MG63 (cell line): Measurements from ENCODE around the gene SFSWAP. TPM values are rescaled to one million over a fixed set of nuclear protein-coding genes. Genes with fewer than 3 reads are reported as not detected.
A peak's percentile ranks its signal among the peaks of the same experiment; 100 is the strongest.
"Not testable (repeated sequence)": the region's sequence is repeated elsewhere in the genome, so short reads cannot be mapped to it uniquely, and the experiment has no call there.

ENCODE experiments used
- DNase-seq: peaks from one replicate; pipeline ENCODE4 v3.0.0-alpha.2; 2020
- H3K27me3 ChIP-seq: fragments of 250-450 bp; sonication (Bioruptor Pico); 2 replicates; pipeline ENCODE4 v1.5.1; 2020; ENCODE audit warnings: mild to moderate bottlenecking, moderate library complexity
- H3K36me3 ChIP-seq: fragments of 250-450 bp; sonication (Bioruptor Pico); 2 replicates; pipeline ENCODE4 v1.5.1; 2020; ENCODE audit warnings: mild to moderate bottlenecking, moderate library complexity
- H3K4me3 ChIP-seq: fragments of 250-450 bp; sonication (Bioruptor Pico); 2 replicates; pipeline ENCODE4 v1.5.1; 2020; ENCODE audit warnings: mild to moderate bottlenecking, moderate library complexity
- H3K9me3 ChIP-seq: fragments of 250-450 bp; sonication (Bioruptor Pico); 2 replicates; pipeline ENCODE4 v1.5.1; 2020; ENCODE audit warnings: mild to moderate bottlenecking, moderate library complexity
- total RNA-seq: library from RNA; depleted of rRNA; stranded (reverse); fragments of >200 nt; shearing (Covaris generic); gene quantifications from 2 replicates; pipeline ENCODE4 v1.2.3, GENCODE V29; 2014; ENCODE audit warnings: low replicate concordance

Gene SFSWAP
- total RNA-seq, 1 experiment from 2014 or later = 19.3 TPM

DNA sequence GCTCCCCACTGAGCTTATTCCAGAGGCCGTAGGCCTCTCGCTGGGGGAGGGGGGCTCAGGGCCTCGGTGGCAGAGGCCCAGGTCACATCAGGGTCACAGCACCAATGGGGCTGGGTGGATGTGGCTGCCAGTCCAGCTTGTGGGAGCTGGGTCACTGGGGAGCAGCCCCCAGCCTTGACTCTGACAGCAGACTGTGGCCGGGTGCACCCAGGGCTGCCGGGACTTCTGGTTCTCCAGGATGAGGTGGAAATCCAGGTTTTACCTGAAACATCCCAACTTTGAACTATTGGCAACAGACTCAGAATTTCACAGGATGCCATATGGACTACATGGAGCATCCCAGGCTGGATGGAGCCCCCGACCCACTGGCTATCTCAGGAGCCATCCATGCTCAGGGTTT, 33.8 kb upstream of the SFSWAP start:
- not testable (repeated sequence) for DNase-seq, H3K4me3 ChIP-seq, H3K9me3 ChIP-seq, H3K36me3 ChIP-seq
- peaks cover 19% of the 10 kb centered on the region for H3K27me3 ChIP-seq

DNA sequence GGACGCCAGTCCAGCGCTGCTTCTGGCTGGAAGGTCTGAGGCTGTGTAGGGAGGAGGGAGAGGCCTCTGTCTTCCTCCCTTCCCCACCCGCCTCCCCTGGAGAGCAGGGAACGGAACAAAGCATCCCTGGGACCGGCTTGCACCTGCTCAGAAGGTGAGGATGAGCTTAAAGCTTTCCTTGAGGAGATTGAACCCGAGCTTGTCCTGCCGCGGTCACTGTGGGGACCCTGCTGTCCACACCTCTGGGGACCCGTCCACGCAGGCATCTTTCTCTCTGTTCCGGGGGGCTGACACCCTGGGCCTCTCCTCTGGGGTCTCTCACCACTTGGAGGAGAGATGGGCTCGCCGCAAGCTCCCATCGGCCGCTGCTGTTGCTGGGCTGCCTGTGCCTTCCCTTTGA, 33.2 kb upstream of the SFSWAP start:
- peaks cover 18% of the 10 kb centered on the region for H3K27me3 ChIP-seq
- no peaks in the 10 kb centered on the region for H3K9me3 ChIP-seq
- H3K4me3 ChIP-seq = no peak overlapping the region
- no peak for DNase-seq
- no peaks in the 10 kb centered on the region for H3K36me3 ChIP-seq

DNA sequence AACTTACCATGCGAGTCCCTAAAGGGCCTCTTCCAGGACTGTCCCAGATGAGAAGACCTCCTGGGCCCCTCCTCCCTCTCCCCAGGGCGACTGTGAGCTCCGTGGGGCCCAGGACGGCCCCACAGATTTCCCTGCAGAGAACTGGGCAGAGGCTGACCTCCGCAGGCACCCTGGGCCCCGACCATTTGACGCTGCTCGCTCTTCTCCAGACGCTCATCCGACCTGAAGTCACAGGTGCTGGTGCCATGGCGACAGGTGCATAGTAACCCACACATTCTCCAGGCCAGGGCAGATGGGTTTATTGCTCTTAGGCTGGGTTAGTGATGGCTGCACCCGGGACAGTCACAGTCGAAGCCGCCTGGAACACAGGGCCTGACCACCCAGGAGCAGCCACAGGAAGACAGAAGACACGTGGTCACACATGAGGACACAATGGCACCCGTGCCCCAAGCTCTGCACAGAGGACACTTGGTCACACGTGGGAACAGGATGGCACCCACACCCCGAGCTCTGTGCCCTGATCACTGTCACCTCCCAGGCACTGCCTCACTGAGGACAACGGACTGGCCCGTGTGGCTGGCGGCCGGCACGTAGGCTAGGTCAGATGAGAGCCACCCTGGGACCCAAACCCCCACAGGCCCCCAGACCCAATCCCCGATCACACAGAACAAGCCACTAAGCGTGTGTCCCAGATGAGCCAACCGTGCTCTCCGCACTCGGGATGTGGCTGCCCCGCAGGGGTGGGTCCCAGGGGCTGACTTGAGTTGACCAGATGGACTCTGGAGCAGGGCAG, 32.3 kb upstream of the SFSWAP start:
- peaks cover 19% of the 10 kb centered on the region for H3K27me3 ChIP-seq
- not testable (repeated sequence) for H3K4me3 ChIP-seq, H3K36me3 ChIP-seq, DNase-seq, H3K9me3 ChIP-seq

DNA sequence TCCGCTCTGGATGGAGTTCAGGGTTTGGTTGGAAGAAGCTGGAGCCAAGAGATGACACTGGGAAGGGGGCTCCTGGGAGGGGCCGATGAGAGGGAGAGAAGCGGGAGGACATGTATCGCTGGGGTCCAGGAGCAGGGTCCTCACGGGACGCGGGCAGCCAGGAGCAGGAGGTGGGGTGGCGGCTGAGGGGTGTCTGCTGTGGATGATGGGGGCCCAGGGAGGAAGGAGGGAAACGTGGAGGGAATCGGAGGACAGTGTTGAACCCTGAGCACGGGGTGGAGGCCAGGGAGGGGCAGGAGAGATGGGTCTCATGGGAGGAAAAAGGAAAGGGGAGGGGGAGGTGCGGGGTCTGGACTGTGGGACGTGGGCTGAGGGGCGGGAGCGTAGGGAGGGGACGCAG, 31.7 kb upstream of the SFSWAP start:
- not testable (repeated sequence) for H3K9me3 ChIP-seq, H3K36me3 ChIP-seq, H3K4me3 ChIP-seq, DNase-seq
- H3K27me3 ChIP-seq = peaks cover 19% of the 10 kb centered on the region

DNA sequence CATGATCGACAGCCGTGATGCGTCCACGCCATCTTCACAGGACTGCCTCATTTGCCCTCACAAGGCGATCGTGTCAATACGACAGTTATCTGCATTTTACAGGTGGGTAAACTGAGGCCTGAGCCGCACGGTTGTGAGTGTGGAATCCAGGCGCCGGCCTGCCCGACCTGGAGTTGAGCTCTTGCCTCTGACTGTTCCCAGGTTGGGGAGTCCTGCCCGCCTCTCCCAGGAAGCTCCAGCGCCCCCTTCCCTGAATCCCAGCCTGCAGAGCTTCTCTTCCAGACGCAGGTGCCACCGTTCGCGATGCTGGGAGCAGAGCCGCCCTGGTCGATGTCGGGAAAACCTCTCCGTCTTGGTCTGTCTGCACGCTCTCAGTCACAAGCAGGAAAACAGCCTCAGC, 31.1 kb upstream of the SFSWAP start:
- not testable (repeated sequence) for H3K36me3 ChIP-seq, H3K4me3 ChIP-seq, DNase-seq, H3K9me3 ChIP-seq
- peaks cover 19% of the 10 kb centered on the region for H3K27me3 ChIP-seq

DNA sequence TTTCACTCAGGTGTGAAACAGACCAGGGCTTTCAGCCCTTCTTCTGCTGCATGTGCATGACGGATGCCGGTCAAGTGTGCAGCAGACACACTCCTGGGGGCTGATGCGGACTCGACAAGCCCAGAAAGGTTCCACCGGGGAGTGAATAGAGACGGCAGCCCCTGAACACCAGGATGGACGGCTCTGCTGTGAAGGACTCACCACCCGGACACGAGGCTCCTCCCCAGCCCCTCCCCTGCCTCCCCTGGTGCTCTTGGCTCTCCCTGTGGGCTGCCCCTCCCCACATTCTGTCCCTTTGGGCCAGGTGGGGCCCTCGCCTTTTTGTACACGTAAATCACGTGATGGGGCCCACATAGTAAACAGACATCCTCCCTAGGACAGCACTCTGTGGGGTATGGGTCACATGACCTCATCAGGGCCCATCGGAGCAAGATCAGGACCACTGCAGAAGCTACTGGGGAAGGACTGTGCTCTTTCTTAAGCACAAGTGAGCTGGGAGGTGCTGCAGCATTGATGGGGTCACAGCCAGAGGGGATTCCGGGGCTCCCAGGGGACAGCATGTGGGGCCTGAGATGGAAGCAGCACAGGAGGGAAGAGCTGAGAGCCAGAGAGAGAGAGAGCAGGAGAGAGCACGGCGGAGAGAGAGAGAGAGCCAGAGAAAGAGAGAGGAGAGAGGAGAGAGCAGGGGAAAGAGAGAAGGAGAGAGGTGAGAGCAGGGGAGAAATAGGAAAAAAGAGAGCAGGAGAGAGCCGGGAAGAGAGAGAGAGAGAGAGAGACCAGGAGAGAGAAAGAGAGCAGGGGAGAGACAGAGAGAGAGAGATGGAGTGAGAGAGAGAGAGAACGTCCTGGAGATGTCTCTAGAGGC, 30.3 kb upstream of the SFSWAP start:
- not testable (repeated sequence) for H3K9me3 ChIP-seq, H3K4me3 ChIP-seq, DNase-seq, H3K36me3 ChIP-seq
- H3K27me3 ChIP-seq = peaks cover 17% of the 10 kb centered on the region

DNA sequence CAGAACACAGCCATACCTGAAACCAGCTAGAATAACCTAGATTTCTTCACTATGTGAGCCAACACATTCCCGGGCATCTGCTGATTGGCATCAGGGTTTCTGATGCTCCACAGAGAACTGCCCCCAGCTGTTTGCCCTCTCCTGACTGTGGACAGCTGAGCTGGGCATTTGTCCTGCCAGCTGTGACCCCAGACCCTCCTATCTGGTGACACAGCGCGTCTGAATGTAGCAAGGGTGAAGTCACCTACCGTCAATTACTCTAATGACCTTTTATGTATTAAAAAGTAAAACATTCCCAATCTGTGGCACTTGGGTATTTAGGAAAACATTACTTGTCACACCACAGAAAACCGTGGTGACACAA, 29.7 kb upstream of the SFSWAP start:
- H3K4me3 ChIP-seq = no peak overlapping the region
- DNase-seq = no peak
- H3K36me3 ChIP-seq = no peaks in the 10 kb centered on the region
- peaks cover 16% of the 10 kb centered on the region for H3K27me3 ChIP-seq
- no peaks in the 10 kb centered on the region for H3K9me3 ChIP-seq

DNA sequence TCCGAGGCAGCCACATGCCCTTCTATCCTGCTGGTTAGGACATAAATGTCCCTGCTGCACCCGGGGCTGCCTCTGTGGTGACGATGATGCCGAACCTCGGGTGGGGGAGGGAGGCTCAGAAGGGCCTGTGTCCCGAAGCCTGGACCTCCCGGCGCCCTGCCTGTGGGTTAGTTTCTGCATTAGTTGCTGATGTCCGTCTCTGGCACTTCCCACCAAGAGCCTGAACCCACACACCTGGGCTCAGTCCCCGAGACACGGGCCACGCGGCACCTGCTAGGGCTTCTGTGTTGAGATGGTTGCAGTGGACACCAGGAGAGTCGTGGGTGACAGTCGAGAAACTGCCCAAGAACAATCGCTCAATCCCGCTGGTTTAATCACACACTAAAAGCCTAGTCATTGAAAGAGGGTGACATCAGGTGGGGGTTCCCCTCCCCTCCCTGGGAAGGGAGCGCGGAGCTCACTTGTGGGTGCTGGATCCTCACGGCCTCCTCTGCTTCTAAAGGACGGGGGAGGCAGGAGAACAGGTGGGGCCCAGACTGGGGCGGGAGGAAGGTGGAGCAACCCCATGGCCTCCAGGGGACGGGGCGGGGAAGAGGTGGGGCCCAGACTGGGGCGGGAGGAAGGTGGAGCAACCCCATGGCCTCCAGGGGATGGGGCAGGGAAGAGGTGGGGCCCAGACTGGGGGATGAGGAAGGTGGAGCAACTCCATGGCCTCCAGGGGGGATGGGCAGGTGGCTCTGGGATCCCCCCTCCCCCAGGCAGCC, 29.0 kb upstream of the SFSWAP start:
- not testable (repeated sequence) for H3K9me3 ChIP-seq, H3K4me3 ChIP-seq, H3K36me3 ChIP-seq
- H3K27me3 ChIP-seq = peaks cover 16% of the 10 kb centered on the region
- peak; percentile 49 for DNase-seq

DNA sequence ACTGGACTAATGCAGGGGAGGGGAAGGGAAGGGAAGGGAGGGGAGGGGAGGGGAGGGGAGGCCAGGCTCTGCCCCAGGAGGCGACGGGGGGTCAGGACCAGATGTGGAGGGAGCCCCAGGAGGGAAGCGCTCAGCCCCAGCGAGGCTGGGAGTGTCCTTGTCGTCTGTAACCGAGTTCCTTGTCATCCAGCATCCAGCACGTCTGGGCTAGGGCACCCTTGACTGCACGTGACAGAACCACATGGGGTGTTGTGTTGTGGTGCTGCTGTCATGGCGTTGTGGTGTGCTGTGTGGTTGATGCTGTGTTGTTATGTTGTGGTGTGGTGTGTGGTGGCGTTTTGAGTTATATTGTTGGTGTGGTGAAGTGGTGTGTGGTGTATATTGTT, 28.4 kb upstream of the SFSWAP start:
- Histone ChIP-seq H3K9me3 (no peaks in the 10 kb centered on the region), H3K4me3 (no peak overlapping the region), H3K36me3 (no peaks in the 10 kb centered on the region), H3K27me3 (peaks cover 16% of the 10 kb centered on the region)
- no peak for DNase-seq

DNA sequence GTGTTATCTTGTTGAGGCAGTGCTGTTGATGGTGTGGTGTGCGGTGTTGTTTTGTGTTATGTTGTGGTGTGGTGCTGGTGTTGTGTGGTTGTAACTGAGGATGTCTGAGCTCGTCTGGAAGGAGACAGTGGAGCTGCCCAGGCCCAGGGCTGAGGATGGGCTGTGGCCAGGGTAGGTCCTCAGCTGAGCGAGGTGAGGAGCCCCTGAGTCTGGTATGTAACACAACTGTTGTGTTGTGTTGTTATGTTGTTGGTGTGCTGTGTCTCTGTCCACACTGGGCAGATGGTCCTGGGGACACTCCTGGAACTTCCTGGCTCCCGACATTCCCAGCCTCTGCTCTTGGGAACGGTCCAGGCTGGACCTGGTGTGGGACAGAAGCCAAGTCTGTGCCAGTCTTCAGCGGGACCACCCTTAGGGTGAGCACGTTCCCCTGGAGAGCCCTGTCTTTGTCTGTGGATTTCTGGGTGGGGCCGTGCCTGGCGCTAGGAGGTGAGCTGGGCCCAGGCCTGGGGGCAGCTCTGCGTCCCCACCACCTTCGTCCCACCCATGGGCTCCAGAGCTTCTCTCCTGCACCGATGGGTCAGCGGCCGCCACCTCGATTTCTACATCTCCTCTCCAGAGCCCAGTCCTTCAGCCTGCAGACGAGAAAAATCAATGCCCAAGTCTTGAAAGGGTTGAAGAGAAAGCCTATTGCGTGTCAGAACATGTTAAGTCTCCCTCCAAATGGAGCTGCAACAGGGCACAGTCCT, 27.4 kb upstream of the SFSWAP start:
- no peak for DNase-seq
- Histone ChIP-seq H3K27me3 (peaks cover 16% of the 10 kb centered on the region), H3K9me3 (no peaks in the 10 kb centered on the region), H3K36me3 (no peaks in the 10 kb centered on the region), H3K4me3 (no peak overlapping the region)

DNA sequence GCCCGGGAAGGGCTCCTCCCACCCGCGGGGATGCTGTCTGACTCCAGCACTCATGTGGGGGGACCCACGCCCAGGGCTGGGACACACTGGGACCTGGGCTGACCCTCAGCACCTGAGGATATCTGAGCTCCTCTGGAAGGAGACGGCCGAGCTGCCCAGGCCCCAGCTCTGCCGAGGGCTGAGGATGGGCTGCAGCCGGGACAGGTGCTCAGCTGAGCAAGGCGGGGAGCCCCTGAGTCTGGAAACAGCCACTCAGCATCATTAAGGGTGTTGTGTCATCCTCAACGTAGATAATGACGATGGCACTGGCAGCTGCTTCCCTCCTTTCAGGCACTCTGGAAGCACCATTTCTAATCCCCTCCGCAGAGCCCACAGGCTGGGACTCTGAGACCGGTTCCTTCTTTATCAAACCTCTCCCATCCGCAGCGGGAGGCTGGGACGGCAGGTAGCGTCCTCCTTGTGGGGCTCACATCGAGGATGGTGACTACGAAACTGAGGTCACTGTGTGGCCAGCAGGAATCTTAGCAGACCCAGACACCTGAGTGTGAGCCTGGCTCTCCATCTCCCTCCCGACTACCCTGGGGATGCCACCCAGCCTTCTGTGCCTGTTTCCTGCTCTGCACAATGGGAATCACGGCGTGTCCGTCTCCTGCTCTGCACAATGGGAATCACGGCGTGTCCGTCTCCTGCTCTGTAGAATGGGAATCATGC, 26.7 kb upstream of the SFSWAP start:
- H3K27me3 ChIP-seq = peaks cover 12% of the 10 kb centered on the region
- no peaks in the 10 kb centered on the region for H3K9me3 ChIP-seq
- DNase-seq = no peak
- no peak overlapping the region for H3K4me3 ChIP-seq
- H3K36me3 ChIP-seq = no peaks in the 10 kb centered on the region

DNA sequence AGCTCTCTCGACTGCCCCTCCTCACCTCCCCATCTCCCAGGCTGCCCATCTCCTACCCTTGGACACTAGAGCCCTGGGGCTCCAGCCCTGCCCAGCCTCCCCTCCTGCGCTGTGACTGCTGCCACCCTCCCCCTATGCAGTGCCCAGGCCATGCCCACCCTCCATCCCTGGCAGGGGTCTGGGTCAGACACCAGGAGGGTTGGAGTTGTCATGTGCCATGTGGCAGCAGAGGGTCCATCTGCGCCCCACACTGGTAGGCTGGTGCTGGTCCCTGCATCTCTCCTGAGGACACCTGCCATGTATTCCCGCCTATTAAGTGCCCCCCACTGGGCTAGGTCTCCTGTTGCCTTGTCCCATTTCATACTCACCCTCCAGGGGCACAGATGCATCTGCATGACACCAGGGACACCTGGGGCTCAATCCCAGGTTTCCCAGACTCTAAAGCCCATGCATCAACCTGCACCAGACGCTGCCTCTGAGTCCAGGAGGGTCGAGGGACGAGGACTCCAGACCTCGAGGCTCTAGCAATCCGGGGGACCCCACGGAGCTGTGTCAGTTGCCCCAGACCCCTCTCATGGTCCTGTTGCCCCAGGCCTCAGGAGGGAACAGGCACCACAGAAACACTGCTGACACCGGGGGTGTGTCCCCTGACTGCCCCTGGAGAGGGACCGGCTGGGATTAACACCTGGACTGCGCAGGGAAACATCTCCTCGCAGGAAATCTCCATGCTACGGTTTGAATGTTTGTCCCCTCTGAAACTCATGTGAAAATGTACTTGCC, 23.4 kb upstream of the SFSWAP start:
- DNase-seq = no peak
- Histone ChIP-seq H3K4me3 (no peak overlapping the region), H3K27me3 (peaks cover 2% of the 10 kb centered on the region), H3K36me3 (no peaks in the 10 kb centered on the region), H3K9me3 (no peaks in the 10 kb centered on the region)

DNA sequence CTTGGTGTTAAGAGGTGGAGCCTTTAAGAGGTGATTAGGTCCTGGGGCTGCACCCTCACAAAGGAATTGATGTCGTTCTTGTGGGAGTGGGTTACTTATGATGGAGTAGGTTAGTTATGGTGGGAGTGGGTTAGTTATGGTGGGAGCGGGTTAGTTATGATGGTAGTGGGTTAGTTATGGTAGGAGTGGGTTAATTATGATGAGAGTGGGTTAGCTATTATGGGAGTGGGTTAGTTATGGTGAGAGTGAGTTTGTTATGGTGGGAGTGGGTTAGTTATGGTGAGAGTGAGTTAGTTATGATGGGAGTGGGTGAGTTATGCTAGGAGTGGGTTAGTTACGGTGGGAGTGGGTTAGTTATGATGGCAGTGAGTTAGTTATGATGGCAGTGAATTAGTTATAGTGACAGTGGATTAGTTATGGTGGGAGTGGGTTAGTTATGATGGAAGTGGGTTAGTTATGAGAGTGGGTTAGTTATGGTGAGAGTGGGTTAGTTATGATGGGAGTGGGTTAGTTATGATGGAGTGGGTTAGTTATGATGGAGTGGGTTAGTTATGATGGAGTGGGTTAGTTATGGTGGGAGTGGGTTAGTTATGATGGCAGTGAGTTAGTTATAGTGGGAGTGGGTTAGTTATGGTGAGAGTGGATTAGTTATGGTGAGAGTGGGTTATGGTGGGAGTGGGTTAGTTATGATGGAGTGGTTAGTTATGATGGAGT, 22.6 kb upstream of the SFSWAP start:
- H3K9me3 ChIP-seq = no peaks in the 10 kb centered on the region
- no peak overlapping the region for H3K4me3 ChIP-seq
- H3K36me3 ChIP-seq = no peaks in the 10 kb centered on the region
- no peaks in the 10 kb centered on the region; the same call in none of the 2 replicates for H3K27me3 ChIP-seq
- DNase-seq = no peak

DNA sequence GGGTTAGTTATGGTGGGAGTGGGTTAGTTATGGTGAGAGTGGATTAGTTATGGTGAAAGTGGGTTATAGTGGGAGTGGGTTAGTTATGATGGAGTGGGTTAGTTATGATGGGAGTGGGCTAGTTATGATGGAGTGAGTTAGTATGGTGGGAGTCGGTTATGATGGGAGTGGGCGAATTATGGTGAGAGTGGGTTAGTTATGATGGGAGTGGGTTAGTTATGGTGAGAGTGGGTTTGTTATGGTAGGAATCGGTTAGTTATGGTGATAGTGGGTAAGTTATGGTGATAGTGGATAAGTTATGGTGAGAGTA, 22.1 kb upstream of the SFSWAP start:
- no peak overlapping the region for H3K4me3 ChIP-seq
- H3K27me3 ChIP-seq = no peaks in the 10 kb centered on the region; the same call in none of the 2 replicates
- no peak for DNase-seq

DNA sequence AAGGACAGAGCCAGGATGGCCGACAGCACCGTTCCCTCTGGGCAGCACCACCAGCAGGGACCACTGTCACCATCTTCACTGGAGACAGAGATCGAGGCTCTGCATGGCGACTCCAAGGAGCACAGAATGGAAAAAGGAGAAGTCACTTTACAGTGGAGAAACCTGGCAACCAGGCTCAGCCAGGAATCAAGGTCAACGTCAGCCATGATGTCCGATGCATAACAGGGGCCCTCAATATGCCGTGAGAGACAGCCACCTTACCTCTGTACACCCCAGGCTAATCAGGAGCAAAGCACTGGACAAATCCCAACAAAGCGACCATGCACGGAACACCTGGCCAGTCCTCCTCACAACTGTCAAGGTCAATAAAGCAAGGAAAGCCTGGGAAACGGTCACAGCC, 20.6 kb upstream of the SFSWAP start:
- H3K36me3 ChIP-seq = no peaks in the 10 kb centered on the region
- H3K27me3 ChIP-seq = no peaks in the 10 kb centered on the region; the same call in 1 of the 2 replicates
- DNase-seq = no peak
- H3K4me3 ChIP-seq = no peak overlapping the region
- H3K9me3 ChIP-seq = no peaks in the 10 kb centered on the region

More for the DNA sequence above, 22.1 kb upstream of the SFSWAP start:
- H3K36me3 ChIP-seq = no peaks in the 10 kb centered on the region
- H3K9me3 ChIP-seq = no peaks in the 10 kb centered on the region
